ENCODE results near the gene CACNB1.

The CACNB1 gene

DNA sequence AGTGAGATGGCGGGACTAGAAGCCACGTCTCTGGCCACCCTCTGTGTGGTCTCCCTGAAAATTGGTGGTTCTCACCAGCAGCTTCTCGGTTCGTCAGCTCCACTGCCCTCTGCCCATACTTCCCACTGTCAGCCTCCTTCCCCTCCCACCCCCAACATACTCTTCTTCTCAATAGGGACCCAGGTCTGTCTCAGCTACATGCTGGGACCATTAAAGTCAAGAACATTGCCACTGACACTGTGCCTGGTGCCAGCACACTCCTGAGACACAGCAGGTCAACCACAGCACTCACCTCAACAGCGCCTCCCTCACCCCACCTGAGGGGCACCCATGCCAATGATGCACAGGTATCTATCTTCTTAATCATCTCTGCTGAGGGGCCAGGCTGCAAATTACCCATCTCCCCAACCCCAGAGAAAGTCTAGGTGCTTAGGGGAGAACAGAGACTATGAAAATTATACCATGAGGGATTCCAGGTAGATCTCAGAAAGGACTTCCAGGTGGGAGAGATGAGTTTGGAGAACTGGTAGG lies 47.3 kb downstream of the CACNB1 start:
- Histone ChIP-seq H3K4me3 (ENCODE audit: low read depth, low read length) (no peak overlapping the region), H3K9me3 (ENCODE audit: control insufficient read depth, insufficient read depth, low read depth, low read length) (no peaks in the 10 kb centered on the region), H3K27ac (ENCODE audit: extremely low read depth, low read depth, low read length) (no peak overlapping the region), H3K4me1 (ENCODE audit: control insufficient read depth, insufficient read depth, low read length) (peaks cover 3% of the 10 kb centered on the region), H3K36me3 (ENCODE audit: control insufficient read depth in 2 of 2, insufficient read depth in 1 of 2, low read length in 2 of 2) (no peaks in the 10 kb centered on the region)
- POLR2A ChIA-PET, result no interaction called here
- no peak for TF ChIP-seq ZNF311 (tag by site-specific recombination; IDR thresholded peaks at IDR 0.05; ENCODE audit: borderline replicate concordance)
- TF ChIP-seq ZNF664 (tag by site-specific recombination; IDR thresholded peaks at IDR 0.05), result no peak
- TF ChIP-seq, protein P1, sequence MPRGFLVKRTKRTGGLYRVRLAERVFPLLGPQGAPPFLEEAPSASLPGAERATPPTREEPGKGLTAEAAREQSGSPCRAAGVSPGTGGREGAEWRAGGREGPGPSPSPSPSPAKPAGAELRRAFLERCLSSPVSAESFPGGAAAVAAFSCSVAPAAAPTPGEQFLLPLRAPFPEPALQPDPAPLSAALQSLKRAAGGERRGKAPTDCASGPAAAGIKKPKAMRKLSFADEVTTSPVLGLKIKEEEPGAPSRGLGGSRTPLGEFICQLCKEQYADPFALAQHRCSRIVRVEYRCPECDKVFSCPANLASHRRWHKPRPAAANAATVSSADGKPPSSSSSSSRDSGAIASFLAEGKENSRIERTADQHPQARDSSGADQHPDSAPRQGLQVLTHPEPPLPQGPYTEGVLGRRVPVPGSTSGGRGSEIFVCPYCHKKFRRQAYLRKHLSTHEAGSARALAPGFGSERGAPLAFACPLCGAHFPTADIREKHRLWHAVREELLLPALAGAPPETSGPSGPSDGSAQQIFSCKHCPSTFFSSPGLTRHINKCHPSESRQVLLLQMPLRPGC (tag by site-specific recombination; IDR thresholded peaks at IDR 0.05), result no peak
- TF ChIP-seq HOXC10 (CRISPR knock-in tag; IDR thresholded peaks at IDR 0.05), result no peak
- TF ChIP-seq ZIC2 (tag by site-specific recombination; IDR thresholded peaks at IDR 0.05), result peak; percentile 62
- CTCF ChIA-PET, result interaction anchor here (12.4 kb wide), 1 partner anchor 168 kb away, joined by 266 read pairs; no protein-coding TSS in a partner anchor

DNA sequence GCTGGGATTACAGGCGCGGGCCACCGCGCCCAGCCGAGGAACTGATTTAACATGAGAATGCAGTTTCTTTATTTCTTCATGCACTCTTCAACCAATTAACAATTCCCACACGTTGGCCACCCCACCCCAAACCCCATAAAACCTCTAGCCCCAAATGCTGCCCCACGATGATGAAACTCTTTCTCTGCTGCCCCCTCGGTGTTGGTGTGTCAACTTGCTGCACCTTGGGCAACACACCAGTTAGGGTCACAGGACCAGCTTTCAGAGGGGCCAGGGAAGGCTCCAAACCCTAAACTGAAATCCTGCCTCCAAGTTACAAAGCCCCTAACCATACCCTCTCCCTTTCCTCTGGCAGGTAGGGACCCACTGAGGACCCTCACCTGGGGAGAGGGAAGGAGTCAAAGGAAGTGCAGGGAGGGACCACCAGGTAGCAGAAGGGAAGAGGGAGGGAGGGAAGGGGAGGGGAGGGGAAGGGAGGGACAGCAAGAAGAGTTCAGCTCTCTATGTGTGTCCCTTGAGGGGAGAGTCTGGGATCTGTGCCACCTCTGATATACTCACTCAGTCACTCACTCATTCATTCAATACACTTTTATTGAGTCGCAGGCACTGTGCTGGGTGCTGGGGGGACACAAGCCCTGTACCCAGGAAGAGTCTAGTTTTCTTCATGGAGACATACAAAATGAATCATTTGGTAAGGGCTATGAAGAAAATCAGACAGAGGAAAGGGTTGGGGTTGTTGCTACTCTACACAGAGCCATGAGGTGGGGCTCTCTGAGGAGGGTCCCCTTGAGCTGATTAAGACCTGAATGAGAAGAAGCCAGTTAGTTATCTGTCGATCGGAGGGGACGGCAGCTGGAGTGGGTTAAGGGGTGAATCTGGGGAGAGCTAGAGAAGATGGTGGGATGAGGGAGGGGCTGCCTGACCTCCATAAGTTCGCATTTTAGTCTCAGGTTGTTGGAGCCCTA lies 50.0 kb downstream of the CACNB1 start:
- no peaks in the 10 kb centered on the region for H3K36me3 ChIP-seq (ENCODE audit: control insufficient read depth in 2 of 2, insufficient read depth in 1 of 2, low read length in 2 of 2)

DNA sequence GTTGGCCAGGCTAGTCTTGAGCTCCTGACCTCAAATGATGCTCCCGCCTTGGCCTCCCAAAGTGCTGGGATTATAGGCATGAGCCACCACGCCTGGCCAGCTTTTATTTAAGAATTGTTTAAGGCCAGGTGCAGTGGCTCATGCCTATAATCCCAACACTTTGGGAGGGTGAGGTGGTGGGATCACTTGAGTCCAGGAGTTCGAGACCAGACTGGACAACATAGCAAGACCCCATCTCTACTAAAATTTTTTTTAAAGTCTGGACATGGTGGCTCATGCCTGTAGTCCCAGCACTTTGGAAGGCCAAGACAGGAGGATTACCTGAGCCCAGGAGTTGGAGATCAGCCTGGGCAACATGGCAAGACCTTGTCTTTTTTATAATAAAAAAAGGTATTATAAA lies 51.2 kb downstream of the CACNB1 start:
- ChIA-PET CTCF (interaction anchor here (0.6 to 12.4 kb wide), 5 partner anchors 18 to 475 kb away, joined by 3 to 266 read pairs (median 3); partner anchors contain the start of gene ARL5C), POLR2A (interaction anchor here (0.6 to 0.7 kb wide), 2 partner anchors 72 to 89 kb away, joined by 4 to 5 read pairs; no protein-coding TSS in a partner anchor)
- TF ChIP-seq ZNF121 (tag by site-specific recombination; IDR thresholded peaks at IDR 0.05), result peak; percentile 81
- TF ChIP-seq, protein P2, sequence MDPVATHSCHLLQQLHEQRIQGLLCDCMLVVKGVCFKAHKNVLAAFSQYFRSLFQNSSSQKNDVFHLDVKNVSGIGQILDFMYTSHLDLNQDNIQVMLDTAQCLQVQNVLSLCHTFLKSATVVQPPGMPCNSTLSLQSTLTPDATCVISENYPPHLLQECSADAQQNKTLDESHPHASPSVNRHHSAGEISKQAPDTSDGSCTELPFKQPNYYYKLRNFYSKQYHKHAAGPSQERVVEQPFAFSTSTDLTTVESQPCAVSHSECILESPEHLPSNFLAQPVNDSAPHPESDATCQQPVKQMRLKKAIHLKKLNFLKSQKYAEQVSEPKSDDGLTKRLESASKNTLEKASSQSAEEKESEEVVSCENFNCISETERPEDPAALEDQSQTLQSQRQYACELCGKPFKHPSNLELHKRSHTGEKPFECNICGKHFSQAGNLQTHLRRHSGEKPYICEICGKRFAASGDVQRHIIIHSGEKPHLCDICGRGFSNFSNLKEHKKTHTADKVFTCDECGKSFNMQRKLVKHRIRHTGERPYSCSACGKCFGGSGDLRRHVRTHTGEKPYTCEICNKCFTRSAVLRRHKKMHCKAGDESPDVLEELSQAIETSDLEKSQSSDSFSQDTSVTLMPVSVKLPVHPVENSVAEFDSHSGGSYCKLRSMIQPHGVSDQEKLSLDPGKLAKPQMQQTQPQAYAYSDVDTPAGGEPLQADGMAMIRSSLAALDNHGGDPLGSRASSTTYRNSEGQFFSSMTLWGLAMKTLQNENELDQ (tag by site-specific recombination; IDR thresholded peaks at IDR 0.05; ENCODE audit: low read depth), result no peak
- no peaks in the 10 kb centered on the region for H3K9me3 ChIP-seq (ENCODE audit: control insufficient read depth, insufficient read depth, low read depth, low read length)
- no peak overlapping the region for H3K4me3 ChIP-seq (ENCODE audit: low read depth, low read length)
- no peaks in the 10 kb centered on the region for H3K4me1 ChIP-seq (ENCODE audit: control insufficient read depth, insufficient read depth, low read length)
- no peaks in the 10 kb centered on the region for H3K36me3 ChIP-seq (ENCODE audit: control insufficient read depth in 2 of 2, insufficient read depth in 1 of 2, low read length in 2 of 2)
- no peak overlapping the region for H3K27ac ChIP-seq (ENCODE audit: extremely low read depth, low read depth, low read length)

More for the DNA sequence above, 50.0 kb downstream of the CACNB1 start:
- Histone ChIP-seq H3K4me1 (ENCODE audit: control insufficient read depth, insufficient read depth, low read length) (peaks cover 3% of the 10 kb centered on the region), H3K4me3 (ENCODE audit: low read depth, low read length) (no peak overlapping the region), H3K9me3 (ENCODE audit: control insufficient read depth, insufficient read depth, low read depth, low read length) (no peaks in the 10 kb centered on the region), H3K27ac (ENCODE audit: extremely low read depth, low read depth, low read length) (no peak overlapping the region)
- peak; percentile 29; the same call in 1 of the 2 replicates for TF ChIP-seq ZNF341 (tag by site-specific recombination; IDR thresholded peaks at IDR 0.05; ENCODE audit: low read depth)
- TF ChIP-seq, protein P3, sequence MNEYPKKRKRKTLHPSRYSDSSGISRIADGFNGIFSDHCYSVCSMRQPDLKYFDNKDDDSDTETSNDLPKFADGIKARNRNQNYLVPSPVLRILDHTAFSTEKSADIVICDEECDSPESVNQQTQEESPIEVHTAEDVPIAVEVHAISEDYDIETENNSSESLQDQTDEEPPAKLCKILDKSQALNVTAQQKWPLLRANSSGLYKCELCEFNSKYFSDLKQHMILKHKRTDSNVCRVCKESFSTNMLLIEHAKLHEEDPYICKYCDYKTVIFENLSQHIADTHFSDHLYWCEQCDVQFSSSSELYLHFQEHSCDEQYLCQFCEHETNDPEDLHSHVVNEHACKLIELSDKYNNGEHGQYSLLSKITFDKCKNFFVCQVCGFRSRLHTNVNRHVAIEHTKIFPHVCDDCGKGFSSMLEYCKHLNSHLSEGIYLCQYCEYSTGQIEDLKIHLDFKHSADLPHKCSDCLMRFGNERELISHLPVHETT (tag by site-specific recombination; IDR thresholded peaks at IDR 0.05), result no peak
- TF ChIP-seq, protein P4, sequence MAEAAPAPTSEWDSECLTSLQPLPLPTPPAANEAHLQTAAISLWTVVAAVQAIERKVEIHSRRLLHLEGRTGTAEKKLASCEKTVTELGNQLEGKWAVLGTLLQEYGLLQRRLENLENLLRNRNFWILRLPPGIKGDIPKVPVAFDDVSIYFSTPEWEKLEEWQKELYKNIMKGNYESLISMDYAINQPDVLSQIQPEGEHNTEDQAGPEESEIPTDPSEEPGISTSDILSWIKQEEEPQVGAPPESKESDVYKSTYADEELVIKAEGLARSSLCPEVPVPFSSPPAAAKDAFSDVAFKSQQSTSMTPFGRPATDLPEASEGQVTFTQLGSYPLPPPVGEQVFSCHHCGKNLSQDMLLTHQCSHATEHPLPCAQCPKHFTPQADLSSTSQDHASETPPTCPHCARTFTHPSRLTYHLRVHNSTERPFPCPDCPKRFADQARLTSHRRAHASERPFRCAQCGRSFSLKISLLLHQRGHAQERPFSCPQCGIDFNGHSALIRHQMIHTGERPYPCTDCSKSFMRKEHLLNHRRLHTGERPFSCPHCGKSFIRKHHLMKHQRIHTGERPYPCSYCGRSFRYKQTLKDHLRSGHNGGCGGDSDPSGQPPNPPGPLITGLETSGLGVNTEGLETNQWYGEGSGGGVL (tag by site-specific recombination; IDR thresholded peaks at IDR 0.05), result 0 out of 2 replicates have a peak, but pooled peaks have one; percentile 12
- CTCF ChIA-PET, result interaction anchor here (0.5 to 12.4 kb wide), 7 partner anchors 17 to 165 kb away, joined by 3 to 266 read pairs (median 4); partner anchors contain the start of gene ARL5C
- POLR2A ChIA-PET, result interaction anchor here (0.6 kb wide), 1 partner anchor 58 kb away, joined by 5 read pairs; no protein-coding TSS in a partner anchor

All from HEK293 (cell line).